Activated CD8-positive, alpha-beta memory T cell treated with anti-CD3 and anti-CD28 coated beads, Interleukin-2, amount 50 U/mL, for 1 hour (primary cell): ENCODE data around the gene BRF1.

Experiments
- DNase-seq: peaks from one replicate; pipeline ENCODE4 v3.0.0-alpha.2; 2020; ENCODE audit errors: extremely low read depth

Gene BRF1

GRCh38 chr14:105173901-105174894 lies 126.6 kb downstream of the BRF1 start:
- DNase-seq: no peak

DNA sequence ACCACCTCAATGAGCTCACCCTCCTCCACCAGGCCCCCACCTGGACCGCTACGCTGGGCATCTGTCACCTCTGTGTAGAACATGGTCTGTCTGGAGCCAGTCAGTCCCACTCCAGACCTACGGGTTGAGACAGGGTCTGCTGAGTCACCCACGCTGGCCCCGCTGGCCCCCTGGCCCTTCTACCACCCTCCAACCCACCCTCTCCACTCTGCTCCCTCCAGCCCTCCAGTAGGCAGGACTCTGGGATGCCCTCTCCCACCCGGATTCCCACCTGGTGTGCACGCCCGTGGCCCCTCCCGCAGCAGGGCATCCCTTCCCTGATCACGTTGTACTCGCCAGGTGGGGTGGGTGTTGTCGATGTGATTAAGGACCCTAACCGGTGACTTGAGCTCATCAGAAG lies 127.7 kb downstream of the BRF1 start:
- no peak for DNase-seq

- DNase-seq: no peak
Observed at GRCh38 chr14:105172476-105172875, 128.3 kb downstream of the BRF1 start.

DNA sequence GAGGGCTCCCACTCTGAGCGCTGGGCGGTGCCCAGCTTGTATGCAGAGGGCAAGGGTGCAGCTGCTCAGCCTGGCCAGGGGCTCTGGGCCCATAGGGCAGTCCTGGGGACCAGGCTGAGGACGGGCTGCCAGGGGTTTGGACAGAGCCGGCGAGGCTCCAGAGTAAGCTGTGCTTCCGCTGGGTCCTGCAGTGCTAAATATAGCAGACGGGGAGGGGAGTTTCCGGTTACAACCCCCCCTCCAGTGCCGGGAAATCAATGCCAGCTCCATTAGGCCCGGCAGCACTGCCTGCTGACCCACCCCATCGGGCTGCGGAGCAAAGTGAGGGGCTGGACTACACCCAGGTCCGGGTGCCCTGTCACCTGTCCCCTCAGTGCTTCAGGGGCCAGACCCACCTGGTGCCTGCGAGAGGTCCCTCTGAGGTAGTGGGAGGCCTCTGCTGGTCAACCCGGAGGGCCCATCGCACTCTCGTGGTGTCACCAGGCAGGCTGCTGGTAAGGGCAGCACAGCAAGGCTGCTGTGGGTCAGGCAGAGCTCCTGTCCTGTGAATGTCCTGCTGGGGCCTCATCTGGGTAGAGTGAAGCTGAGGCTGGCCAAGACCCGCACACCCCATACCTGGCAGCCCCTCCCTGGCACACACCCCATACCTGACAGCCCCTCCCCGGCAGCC lies 129.7 kb downstream of the BRF1 start:
- DNase-seq: no peak

DNA sequence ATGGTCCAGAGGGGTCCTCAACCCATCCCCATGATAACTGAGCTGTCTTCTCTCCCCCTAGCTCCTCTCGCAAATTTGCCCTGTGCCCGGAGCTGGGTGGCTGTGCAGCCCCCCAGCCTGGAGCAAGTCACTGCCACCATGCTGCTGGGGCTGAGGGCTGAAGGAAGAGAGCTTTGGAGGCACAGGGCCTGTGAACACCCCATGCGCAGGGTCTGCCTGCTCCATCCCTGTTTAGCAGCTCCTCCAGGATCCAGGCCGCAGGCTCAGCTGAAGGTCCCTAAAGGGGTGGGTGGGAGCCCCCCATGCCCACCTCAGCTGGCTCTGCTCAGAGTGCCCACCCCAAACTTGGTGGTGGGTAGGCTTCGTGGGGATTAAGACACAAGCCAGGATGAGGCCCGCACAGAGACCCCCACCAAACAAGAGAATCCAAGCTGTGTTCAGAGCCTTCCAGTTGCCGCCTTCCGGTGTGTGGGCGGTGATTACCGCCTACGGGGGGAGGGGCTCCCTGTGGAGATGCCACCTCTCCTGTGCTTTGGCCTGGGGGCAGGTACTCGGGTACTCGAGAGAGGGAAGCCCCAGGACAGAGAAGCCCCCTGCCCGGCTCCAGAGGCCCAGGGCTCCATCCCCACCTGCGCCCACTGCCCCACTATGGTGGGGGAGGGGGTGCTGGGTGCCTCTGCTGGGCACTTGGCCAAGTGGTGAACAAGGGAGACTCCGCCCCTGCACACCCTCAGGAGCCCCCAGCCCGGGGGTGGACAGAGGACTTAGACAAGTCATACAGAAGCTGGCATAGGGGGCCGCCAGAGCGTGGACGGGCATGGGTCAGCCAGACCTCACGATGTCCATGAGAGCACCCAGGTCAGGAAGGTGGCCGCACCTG lies 130.8 kb downstream of the BRF1 start:
- DNase-seq: no peak

- no peak for DNase-seq
Observed at GRCh38 chr14:105168979-105169507, 131.8 kb downstream of the BRF1 start.

- no peak for DNase-seq
Observed at GRCh38 chr14:105168496-105168978, 132.3 kb downstream of the BRF1 start, which contains the start of gene JAG2. TSS of gene JAG2 (minus strand) at chr14:105168776. CDS start at chr14:105168420, 356 bp downstream.

DNA sequence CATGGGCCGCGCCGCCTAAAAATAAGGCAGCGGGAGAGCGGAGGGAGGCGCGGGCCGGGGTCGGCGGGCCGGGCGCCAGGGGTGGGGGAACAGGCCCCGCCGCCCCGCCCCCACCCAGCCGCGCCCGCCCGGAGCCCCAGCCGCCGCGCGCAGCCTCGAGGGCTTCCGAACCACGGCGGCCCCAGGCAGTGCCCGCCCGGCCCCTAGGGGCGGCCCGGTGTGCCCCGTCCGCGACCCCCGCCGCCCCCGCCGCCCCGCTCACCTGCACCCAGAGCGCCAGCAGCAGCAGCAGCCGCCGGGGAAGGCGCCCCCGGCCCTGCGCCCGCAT lies 132.7 kb downstream of the BRF1 start:
- DNase-seq: no peak

- DNase-seq: no peak
Observed at GRCh38 chr14:105167303-105168092, 133.3 kb downstream of the BRF1 start.

- DNase-seq: no peak
Observed at GRCh38 chr14:105166571-105167302, 134.1 kb downstream of the BRF1 start.

DNA sequence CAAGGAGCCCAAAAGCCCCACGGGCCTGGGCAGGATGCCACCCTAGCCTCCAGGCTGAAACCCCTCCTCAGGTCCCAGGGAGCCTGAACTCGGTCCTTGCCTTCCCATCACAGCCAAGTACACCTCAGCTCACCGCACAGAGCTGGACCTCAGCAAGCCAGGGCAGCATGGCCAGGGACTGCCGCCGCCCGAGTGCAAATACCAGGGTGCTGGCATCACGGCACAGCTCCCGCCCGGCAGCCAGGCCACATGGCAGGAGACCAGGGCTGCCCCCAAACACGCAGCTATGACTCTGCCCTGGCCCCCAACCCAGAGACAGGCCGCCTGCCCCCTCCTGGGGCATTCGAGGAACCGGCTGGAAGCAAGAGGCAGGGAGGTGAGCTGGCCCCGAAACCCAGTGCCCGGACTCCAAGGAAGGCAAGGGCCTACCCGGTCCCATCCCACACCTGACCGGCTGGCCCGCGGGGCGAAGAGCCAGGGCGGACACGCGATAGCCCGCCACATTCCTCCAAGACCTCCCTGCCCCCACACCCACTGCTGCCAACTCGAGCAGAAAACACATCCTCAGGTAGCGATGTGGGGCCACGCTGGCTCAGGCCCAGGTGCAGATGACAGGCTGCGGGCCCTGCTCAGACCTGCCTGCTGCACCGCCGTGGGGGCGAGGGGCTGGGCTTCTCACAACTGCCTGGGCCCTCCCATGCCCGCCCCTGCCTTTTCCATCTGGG lies 134.9 kb downstream of the BRF1 start:
- no peak for DNase-seq

DNA sequence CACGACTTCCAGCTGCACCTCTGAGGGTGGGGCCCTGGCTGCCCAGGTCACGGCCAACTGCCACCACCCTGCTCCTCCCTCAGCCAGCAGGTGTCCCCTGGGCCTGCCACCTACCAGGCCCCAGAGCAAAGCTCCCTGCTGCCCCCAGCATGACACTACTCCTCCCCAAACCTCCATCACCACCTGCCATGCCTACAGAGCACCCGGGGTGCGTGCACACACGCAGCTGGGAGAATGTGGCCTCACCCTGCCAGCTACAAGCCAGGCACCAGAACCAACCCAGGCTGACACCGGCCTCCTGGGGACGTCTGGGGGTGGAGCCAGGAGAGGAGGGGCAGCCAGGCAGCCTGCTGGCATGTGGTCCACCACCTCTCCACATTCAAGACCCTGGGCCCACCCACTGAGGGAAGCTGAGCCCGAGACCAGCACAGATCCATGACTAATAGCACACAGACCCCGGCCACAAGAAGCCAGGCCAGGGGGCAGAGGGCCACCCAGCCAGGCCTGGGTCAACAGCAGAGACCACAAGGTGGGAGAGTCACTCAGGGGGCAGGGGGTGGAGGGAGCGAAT lies 135.6 kb downstream of the BRF1 start:
- DNase-seq: no peak

DNA sequence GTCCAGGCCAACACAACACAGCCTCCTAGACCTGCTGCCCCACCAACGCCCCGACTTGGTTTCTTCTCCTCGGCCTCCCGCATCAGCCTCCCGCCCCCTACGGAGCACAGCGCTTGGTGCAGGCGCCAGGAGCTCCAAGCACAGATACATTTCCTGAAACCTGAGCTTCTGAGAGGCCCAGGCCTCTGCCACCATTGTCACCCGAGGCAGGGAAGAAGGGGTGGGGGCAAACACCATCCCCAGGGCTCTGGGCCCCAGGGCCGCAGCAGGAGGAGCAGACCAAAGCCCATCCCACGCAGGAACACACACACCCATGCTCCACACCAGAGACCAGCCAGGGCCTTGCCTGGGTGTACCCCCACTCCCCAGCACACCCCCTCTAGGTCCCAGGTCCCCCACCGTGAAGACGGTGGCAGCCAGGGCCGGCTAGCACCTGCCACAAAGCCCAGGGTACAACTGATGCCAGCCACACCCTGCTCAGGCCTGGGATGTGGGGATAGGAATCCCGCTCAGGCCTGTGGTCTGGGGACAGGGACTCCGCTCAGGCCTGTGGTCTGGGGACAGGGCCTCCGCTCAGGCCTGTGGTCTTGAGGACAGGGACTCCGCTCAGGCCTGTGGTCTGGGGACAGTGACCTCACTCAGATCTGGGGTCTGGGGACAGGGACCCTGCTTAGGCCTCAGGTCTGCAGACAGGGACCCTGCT lies 137.6 kb downstream of the BRF1 start:
- DNase-seq: no peak

- DNase-seq: no peak
Observed at GRCh38 chr14:105162669-105162979, 138.2 kb downstream of the BRF1 start.

GRCh38 chr14:105161964-105162668 lies 138.7 kb downstream of the BRF1 start:
- DNase-seq: no peak

- no peak for DNase-seq
Observed at GRCh38 chr14:105161309-105161708, 139.5 kb downstream of the BRF1 start.

- DNase-seq: no peak
Observed at GRCh38 chr14:105160776-105161175, 140.0 kb downstream of the BRF1 start.

DNA sequence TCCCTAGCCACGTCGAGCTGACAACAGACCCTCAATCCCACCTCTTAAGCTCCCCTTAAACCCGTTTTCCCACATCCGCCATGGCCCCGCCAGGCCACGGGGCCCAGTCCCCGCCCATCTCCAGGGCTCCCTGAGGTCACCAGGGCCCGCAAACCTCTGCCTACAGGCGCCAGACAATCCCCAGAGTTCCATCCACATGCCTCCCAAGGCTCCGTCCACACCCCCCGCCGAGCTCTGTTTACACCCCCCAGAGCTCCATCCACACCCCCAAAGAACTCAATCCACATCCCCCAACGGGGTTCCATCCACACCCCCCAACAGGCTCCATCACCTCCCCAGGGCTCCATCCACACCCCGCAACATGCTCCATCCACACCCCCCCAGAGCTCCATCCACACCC lies 141.5 kb downstream of the BRF1 start:
- DNase-seq: no peak
